ENCODE measurements around the gene F5. TPM values are rescaled to one million over a fixed set of nuclear protein-coding genes. Genes with fewer than 3 reads are reported as not detected.

F5 gene
- polyA plus RNA-seq, 1 experiment: not detected

- ChIA-PET CTCF (no interaction called here), POLR2A (no interaction called here)
- no peak for TF ChIP-seq CTCF (IDR thresholded peaks at IDR 0.05; ENCODE audit: low read depth, low read length)
- Histone ChIP-seq H3K27me3 (ENCODE audit: control insufficient read depth, insufficient read depth, low read length) (peaks cover 2% of the 10 kb centered on the region), H3K27ac (ENCODE audit: low read depth, low read length) (no peak overlapping the region), H3K4me3 (ENCODE audit: low read depth, low read length) (no peak overlapping the region), H3K9me3 (ENCODE audit: control insufficient read depth, insufficient read depth, low read length) (no peaks in the 10 kb centered on the region)
- no peak for DNase-seq (ENCODE audit: low read depth, low spot score)
Measured at GRCh38 chr1:169577981-169578738, 8.1 kb downstream of the F5 start.

DNA sequence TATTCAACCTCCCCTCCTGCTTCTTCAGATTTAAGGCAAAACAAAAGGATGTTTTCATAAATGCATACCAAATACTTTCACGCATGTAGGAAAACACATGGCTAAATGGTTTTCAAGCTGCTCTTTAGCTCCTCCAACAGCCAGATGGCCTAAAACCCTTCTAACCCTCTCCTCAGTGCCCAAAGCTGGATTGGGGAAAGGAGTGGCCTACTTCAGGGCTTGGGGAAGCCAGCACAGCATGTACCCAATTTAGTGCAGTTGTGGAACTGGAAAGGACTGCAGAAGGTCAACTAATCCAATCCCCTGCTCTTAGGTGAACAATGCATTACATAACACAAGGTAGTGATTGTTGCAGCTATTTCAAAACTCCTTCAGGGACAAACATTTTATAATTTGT is 9.3 kb downstream of the F5 start:
- POLR2A ChIA-PET: no interaction called here
- Histone ChIP-seq H3K4me3 (ENCODE audit: low read depth, low read length) (no peak overlapping the region), H3K27ac (ENCODE audit: low read depth, low read length) (no peak overlapping the region), H3K9me3 (ENCODE audit: control insufficient read depth, insufficient read depth, low read length) (no peaks in the 10 kb centered on the region), H3K27me3 (ENCODE audit: control insufficient read depth, insufficient read depth, low read length) (peaks cover 2% of the 10 kb centered on the region)
- no peak for DNase-seq (ENCODE audit: low read depth, low spot score)
- CTCF ChIA-PET: no interaction called here
- TF ChIP-seq CTCF (IDR thresholded peaks at IDR 0.05; ENCODE audit: low read depth, low read length): no peak

- no peak for TF ChIP-seq CTCF (IDR thresholded peaks at IDR 0.05; ENCODE audit: low read depth, low read length)
- no peak for DNase-seq (ENCODE audit: low read depth, low spot score)
- H3K9me3 ChIP-seq (ENCODE audit: control insufficient read depth, insufficient read depth, low read length): no peaks in the 10 kb centered on the region
- peaks cover 2% of the 10 kb centered on the region for H3K27me3 ChIP-seq (ENCODE audit: control insufficient read depth, insufficient read depth, low read length)
- H3K27ac ChIP-seq (ENCODE audit: low read depth, low read length): no peak overlapping the region
- POLR2A ChIA-PET: no interaction called here
- CTCF ChIA-PET: no interaction called here
- no peak overlapping the region for H3K4me3 ChIP-seq (ENCODE audit: low read depth, low read length)
Measured at GRCh38 chr1:169576241-169576934, 9.9 kb downstream of the F5 start.

DNA sequence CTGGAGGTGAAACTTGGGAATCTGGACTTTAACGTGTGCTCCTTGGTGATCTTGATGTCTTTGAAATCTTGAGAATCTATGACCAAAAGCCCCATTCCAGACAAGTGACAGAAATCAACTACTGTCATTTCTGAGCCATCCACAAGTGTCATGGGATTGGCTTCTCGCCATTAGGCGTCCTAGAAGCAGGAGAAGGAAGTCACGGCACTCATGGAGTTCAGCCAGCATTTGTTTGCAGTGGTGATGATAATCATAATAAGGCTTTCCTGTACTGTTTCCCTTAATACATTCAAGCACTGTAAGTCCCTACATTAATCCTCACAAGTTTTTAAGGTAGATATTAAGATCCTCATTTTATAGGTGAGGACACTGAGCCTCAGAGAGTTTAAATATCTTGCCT is 11.9 kb downstream of the F5 start:
- no peaks in the 10 kb centered on the region for H3K9me3 ChIP-seq (ENCODE audit: control insufficient read depth, insufficient read depth, low read length)
- H3K27me3 ChIP-seq (ENCODE audit: control insufficient read depth, insufficient read depth, low read length): peaks cover 2% of the 10 kb centered on the region
- DNase-seq (ENCODE audit: low read depth, low spot score): no peak
- no peak for TF ChIP-seq CTCF (IDR thresholded peaks at IDR 0.05; ENCODE audit: low read depth, low read length)
- no peak overlapping the region for H3K4me3 ChIP-seq (ENCODE audit: low read depth, low read length)
- CTCF ChIA-PET: no interaction called here
- H3K27ac ChIP-seq (ENCODE audit: low read depth, low read length): no peak overlapping the region
- POLR2A ChIA-PET: no interaction called here

DNA sequence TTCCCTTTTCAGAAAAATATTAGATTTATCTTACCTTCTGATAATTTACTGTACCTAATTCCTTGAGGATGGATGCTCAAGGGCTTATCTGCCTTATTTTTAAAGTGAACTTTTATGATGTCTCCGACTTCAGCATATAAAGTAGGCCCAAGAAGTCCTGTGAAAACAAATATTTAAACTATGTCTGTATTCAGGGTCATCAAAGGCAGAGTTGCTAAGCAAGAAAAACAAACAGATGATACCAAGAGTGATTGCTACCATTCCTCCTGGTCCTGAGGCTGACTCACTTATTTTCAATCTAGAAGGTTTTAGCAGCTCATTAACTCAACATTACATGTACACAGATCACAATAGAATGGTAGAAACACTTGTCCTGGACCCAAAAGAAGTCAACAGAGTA is 14.1 kb downstream of the F5 start:
- Histone ChIP-seq H3K27me3 (ENCODE audit: control insufficient read depth, insufficient read depth, low read length) (peaks cover 2% of the 10 kb centered on the region), H3K27ac (ENCODE audit: low read depth, low read length) (no peak overlapping the region), H3K9me3 (ENCODE audit: control insufficient read depth, insufficient read depth, low read length) (no peaks in the 10 kb centered on the region), H3K4me3 (ENCODE audit: low read depth, low read length) (no peak overlapping the region)
- CTCF ChIA-PET: no interaction called here
- POLR2A ChIA-PET: no interaction called here
- no peak for TF ChIP-seq CTCF (IDR thresholded peaks at IDR 0.05; ENCODE audit: low read depth, low read length)
- DNase-seq (ENCODE audit: low read depth, low spot score): no peak

Data from AG04450 (cell line).